Natural killer cell (primary cell): Measurements from ENCODE around the gene SGO2. TPM values are rescaled to one million over a fixed set of nuclear protein-coding genes. Genes with fewer than 3 reads are reported as not detected.

ENCODE experiments used
- ATAC-seq, 3 donors: fragments of 150-1000 bp in 2 of 3; fragments of 200-7000 bp in 1 of 3; cut with Tn5 transposase; 1 replicate in 1 of 3; 2 replicates in 2 of 3; pipeline ENCODE4 v1.10.0; 2021; ENCODE audit warnings: mild to moderate bottlenecking in 2 of 3, moderate library complexity in 2 of 3
- DNase-seq, 2 donors: peaks; one replicate each; pipeline versions ENCODE4 v3.0.0 to v3.0.0-alpha.2; 2013 to 2021; ENCODE audit warnings: mixed read lengths in 1 of 2
- H3K27ac ChIP-seq: one replicate; pipeline ENCODE4 v1.5.1; 2013; ENCODE audit warnings: mild to moderate bottlenecking, low read length
- H3K27me3 ChIP-seq: one replicate; pipeline ENCODE4 v1.6.1; 2013; ENCODE audit warnings: low read length; ENCODE audit not compliant: control insufficient read depth, insufficient read depth
- H3K36me3 ChIP-seq: one replicate; pipeline ENCODE4 v1.6.1; 2013; ENCODE audit warnings: low read length; ENCODE audit not compliant: control insufficient read depth, insufficient read depth
- H3K4me1 ChIP-seq: one replicate; pipeline ENCODE4 v1.6.1; 2013; ENCODE audit warnings: low read length; ENCODE audit not compliant: control insufficient read depth, insufficient read depth
- H3K4me3 ChIP-seq: one replicate; pipeline ENCODE4 v1.5.1; 2013; ENCODE audit warnings: low read length
- H3K9me3 ChIP-seq: one replicate; pipeline ENCODE4 v1.6.1; 2013; ENCODE audit warnings: low read length; ENCODE audit not compliant: control insufficient read depth, insufficient read depth
- H3K27ac Mint-ChIP-seq, 2 donors: one replicate each; pipeline ENCODE4 v1.8.0; 2022; ENCODE audit warnings: mild to moderate bottlenecking in 2 of 2, mixed read lengths in 2 of 2, moderate library complexity in 1 of 2
- H3K27me3 Mint-ChIP-seq, 2 donors: one replicate each; pipeline ENCODE4 v1.8.0; 2022; ENCODE audit warnings: low read depth in 2 of 2, mixed read lengths in 2 of 2
- H3K36me3 Mint-ChIP-seq: one replicate; pipeline ENCODE4 v1.8.0; 2022; ENCODE audit warnings: mixed read lengths
- H3K4me1 Mint-ChIP-seq, 2 donors: one replicate each; pipeline ENCODE4 v1.8.0; 2022; ENCODE audit warnings: mixed read lengths in 2 of 2
- H3K4me3 Mint-ChIP-seq: one replicate; pipeline ENCODE4 v1.8.0; 2022; ENCODE audit warnings: mild to moderate bottlenecking, moderate library complexity, mixed read lengths
- H3K9me3 Mint-ChIP-seq, 2 donors: one replicate each; pipeline ENCODE4 v1.8.0; 2022; ENCODE audit warnings: mixed read lengths in 2 of 2
- CTCF ChIP-seq: fragments of 200-600 bp; IDR thresholded peaks from one replicate; pipeline ENCODE4 v1.8.0; 2022; ENCODE audit warnings: antibody characterized with exemption
- WGBS: methylation state at CpG from one replicate; pipeline ENCODE4 v1.1.7; 2013; ENCODE audit warnings: missing lambda C conversion rate; ENCODE audit not compliant: insufficient coverage; 5-methylcytosine and 5-hydroxymethylcytosine counted together
- intact Hi-C: fragments of 100-400 bp; cut with micrococcal nuclease; formaldehyde crosslinking; loops from one replicate; pipeline ENCODE4 v1.14.2; 2022
- total RNA-seq, 4 donors: library from RNA; stranded (reverse); fragments of 120-200 nt in 1 of 4; gene quantifications; one replicate each; pipeline versions ENCODE4 v1.2.3 to v1.2.4, GENCODE V29; 2013 to 2022

SGO2 gene
- total RNA-seq, result 1 to 10 TPM; 2.3 to 5.4 (median 3.1) TPM
- total RNA-seq (2013), result 5.3 TPM

- H3K27ac Mint-ChIP-seq, result peak within 1 kb of the TSS; percentile 85
Measured at GRCh38 chr2:200525882-200526651, at the start of gene SGO2. SGO2 (plus strand) TSS chr2:200526207; CDS start chr2:200532976, 6,769 bp downstream.

GRCh38 chr2:200476836-200477235, 49.2 kb upstream of the SGO2 start:
- no peak overlapping the region for H3K4me3 Mint-ChIP-seq

More at GRCh38 chr2:200525882-200526651, at the start of gene SGO2:
- peak within 1 kb of the TSS; percentile 92 for H3K4me3 Mint-ChIP-seq
- TF ChIP-seq CTCF, result no peak
- Histone ChIP-seq H3K4me1 (peaks cover 7% of the 10 kb centered on the region), H3K36me3 (no peaks in the 10 kb centered on the region), H3K27ac (peak within 1 kb of the TSS; percentile 70), H3K27me3 (no peaks in the 10 kb centered on the region), H3K9me3 (no peaks in the 10 kb centered on the region), H3K4me3 (peak within 1 kb of the TSS; percentile 94)
- no peaks in the 10 kb centered on the region for H3K9me3 Mint-ChIP-seq
- intact Hi-C loops, result loop anchor here (1.0 to 5.0 kb wide), 2 partner anchors 285 to 336 kb away; partner anchors contain the start of genes BZW1 and CLK1
- H3K27me3 Mint-ChIP-seq, result peaks cover 2 to 7% of the 10 kb centered on the region in 2 donors
- peaks cover 9 to 10% of the 10 kb centered on the region in 2 donors for H3K4me1 Mint-ChIP-seq
- WGBS, result under 1% methylated on average over 56 of the region's 56 CpGs
- ATAC-seq (peak; percentile 99 to 100 (median 99)), DNase-seq (peak; percentile 92 to 97)
- no peaks in the 10 kb centered on the region for H3K36me3 Mint-ChIP-seq

GRCh38 chr2:200477667-200478131, 48.3 kb upstream of the SGO2 start:
- no peaks in the 10 kb centered on the region for H3K36me3 Mint-ChIP-seq
- Histone ChIP-seq H3K27me3 (no peaks in the 10 kb centered on the region), H3K27ac (no peak overlapping the region), H3K36me3 (no peaks in the 10 kb centered on the region), H3K9me3 (no peaks in the 10 kb centered on the region), H3K4me1 (no peaks in the 10 kb centered on the region), H3K4me3 (no peak overlapping the region)
- ATAC-seq (no peak), DNase-seq (no peak)
- intact Hi-C loops, result no loop called here
- H3K27ac Mint-ChIP-seq, result no peak overlapping the region
- no peaks in the 10 kb centered on the region for H3K4me1 Mint-ChIP-seq
- H3K27me3 Mint-ChIP-seq, result no peaks in the 10 kb centered on the region
- 96% methylated on average over 21 of the region's 21 CpGs for WGBS
- no peak overlapping the region for H3K4me3 Mint-ChIP-seq
- no peak for TF ChIP-seq CTCF
- H3K9me3 Mint-ChIP-seq, result no peaks in the 10 kb centered on the region

More at GRCh38 chr2:200476836-200477235, 49.2 kb upstream of the SGO2 start:
- Histone ChIP-seq H3K4me3 (no peak overlapping the region), H3K27me3 (no peaks in the 10 kb centered on the region), H3K36me3 (no peaks in the 10 kb centered on the region), H3K9me3 (no peaks in the 10 kb centered on the region), H3K27ac (no peak overlapping the region), H3K4me1 (no peaks in the 10 kb centered on the region)
- DNase-seq (no peak), ATAC-seq (no peak)
- H3K9me3 Mint-ChIP-seq, result no peaks in the 10 kb centered on the region
- H3K4me1 Mint-ChIP-seq, result no peaks in the 10 kb centered on the region
- intact Hi-C loops, result no loop called here
- 93% methylated on average over 8 of the region's 8 CpGs for WGBS
- TF ChIP-seq CTCF, result no peak
- no peaks in the 10 kb centered on the region for H3K27me3 Mint-ChIP-seq
- no peaks in the 10 kb centered on the region for H3K36me3 Mint-ChIP-seq
- H3K27ac Mint-ChIP-seq, result no peak overlapping the region
